Activated T-cell treated with anti-CD3 and anti-CD28 coated beads, Interleukin-2, amount 50 U/mL, for 48 hours (primary cell): ENCODE results near the gene COBLL1.
"Not testable (repeated sequence)": the region's sequence is repeated elsewhere in the genome, so short reads cannot be mapped to it uniquely, and the experiment has no call there.

Experiments
- DNase-seq, 2 experiments: peaks; one replicate each; pipeline ENCODE4 v3.0.0-alpha.2; 2020

Gene COBLL1, protein sequence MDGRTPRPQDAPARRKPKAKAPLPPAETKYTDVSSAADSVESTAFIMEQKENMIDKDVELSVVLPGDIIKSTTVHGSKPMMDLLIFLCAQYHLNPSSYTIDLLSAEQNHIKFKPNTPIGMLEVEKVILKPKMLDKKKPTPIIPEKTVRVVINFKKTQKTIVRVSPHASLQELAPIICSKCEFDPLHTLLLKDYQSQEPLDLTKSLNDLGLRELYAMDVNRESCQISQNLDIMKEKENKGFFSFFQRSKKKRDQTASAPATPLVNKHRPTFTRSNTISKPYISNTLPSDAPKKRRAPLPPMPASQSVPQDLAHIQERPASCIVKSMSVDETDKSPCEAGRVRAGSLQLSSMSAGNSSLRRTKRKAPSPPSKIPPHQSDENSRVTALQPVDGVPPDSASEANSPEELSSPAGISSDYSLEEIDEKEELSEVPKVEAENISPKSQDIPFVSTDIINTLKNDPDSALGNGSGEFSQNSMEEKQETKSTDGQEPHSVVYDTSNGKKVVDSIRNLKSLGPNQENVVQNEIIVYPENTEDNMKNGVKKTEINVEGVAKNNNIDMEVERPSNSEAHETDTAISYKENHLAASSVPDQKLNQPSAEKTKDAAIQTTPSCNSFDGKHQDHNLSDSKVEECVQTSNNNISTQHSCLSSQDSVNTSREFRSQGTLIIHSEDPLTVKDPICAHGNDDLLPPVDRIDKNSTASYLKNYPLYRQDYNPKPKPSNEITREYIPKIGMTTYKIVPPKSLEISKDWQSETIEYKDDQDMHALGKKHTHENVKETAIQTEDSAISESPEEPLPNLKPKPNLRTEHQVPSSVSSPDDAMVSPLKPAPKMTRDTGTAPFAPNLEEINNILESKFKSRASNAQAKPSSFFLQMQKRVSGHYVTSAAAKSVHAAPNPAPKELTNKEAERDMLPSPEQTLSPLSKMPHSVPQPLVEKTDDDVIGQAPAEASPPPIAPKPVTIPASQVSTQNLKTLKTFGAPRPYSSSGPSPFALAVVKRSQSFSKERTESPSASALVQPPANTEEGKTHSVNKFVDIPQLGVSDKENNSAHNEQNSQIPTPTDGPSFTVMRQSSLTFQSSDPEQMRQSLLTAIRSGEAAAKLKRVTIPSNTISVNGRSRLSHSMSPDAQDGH

DNA sequence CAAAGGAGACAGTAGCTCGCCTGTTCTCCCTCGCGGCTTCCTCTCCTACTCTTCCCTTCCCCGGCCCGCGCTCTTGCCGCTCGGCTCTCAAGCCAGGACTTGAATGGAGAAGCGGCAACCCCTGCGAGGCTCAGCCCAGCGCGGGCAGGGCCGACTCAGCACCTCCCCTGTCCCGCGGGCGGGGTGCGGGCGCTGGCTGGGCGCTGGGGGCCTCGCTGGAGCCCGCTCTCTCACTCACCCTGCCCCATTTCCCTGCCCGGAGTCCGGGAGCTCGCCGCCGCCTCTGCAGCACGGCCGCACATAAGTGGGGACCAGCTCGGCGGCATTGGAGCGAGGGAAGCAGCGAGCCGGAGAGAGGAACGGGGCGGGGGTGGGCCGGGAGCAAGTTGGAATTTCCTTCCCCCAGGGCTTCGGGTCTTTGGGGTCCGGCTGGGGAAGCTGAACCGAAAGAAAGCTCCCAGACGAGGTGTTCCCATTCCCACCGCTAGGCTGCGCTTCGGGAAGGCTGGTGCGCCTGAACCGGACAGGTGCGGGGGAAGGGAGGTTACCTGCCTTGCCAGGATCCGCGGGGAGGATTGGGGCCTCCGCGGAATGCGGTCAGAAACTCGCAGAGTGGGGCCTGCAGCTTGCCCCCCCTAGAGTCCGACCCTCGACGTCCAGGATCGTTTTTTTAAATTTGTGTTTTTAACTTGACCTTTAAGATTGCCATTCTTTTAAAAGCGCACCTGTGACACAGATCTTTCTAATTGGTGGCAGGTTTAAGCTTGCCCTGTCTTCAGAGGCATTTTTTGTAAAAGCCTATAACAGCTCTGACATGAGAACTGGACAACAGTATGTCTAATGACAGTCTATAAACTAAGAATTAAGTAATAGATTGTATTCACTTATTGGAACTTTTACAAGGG lies at the start of gene COBLL1:
TSS of gene COBLL1 (minus strand) at position 105 of the 905 bp plus-strand sequence. CDS start 627 bp downstream, outside the sequence.
- DNase-seq = peak; percentile 52 to 58

DNA sequence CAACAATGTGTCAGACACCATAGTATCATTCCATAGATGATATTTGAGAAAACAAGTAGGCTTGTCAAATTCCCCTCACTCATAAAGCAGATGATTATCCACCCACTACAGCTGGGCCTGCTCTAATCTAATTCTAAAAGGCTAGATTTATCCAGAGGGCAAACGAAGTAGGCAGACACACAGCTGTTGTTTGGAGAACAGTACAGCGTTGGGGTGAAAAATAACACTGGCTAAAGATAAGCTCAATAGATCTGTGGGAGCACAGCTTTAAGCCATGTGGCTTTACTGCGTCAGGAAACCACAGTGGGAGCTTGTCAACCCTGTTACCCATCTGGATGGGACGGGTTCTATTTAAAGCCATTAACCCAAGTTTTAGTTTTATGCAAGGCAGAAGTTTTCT lies 48.9 kb upstream of the COBLL1 start:
- no peak for DNase-seq

DNA sequence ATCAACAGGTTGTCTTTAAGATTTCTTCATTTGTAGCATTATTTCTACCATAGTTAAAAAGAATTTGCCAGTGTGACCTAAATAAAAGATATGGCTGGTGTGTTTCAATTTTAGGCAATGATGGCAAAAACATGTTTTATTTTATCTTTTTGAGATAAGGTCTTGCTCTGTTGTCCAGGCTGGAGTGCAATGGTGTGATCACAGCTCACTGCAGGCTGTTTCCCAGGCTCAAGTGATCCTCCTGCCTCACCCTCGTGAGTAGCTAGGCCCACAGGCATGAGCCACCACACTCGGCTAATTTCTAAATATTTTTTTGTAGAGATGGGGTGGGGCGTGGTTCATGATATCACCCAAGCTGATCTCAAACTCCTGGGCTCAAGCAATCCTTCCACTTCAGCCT lies 47.0 kb upstream of the COBLL1 start:
- DNase-seq = no peak

DNA sequence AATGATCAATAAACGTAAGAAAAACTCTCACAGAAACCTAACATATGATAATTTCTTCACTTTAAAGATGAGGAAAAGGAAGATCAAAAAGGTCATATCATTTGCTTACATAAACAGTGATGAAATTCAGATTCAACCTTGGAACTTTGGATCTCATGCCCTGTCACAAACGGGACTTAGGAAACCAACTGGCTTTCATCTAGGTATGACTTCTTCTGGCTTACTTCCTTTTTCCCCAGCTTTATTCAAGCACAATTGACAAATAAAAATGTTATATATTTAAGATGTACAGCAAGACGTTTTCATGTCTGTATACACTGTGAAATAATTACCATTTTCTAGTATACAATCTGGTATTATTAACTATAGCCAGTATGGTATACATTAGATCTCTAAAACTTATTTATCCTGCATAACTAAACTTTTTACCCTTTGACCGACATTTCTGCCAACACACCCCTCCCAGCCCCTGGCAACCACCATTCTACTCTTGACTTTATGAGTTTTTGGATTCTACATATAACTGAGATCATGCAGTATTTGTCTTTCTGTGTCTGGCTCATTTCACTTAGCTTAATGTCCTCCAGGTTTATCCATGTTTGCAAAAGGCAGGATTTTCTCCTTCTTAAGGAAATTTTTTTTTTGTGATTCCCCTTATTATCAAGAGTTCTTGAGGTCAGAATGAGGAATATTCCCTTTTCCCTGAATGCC lies 46.0 kb upstream of the COBLL1 start:
- DNase-seq = no peak

DNA sequence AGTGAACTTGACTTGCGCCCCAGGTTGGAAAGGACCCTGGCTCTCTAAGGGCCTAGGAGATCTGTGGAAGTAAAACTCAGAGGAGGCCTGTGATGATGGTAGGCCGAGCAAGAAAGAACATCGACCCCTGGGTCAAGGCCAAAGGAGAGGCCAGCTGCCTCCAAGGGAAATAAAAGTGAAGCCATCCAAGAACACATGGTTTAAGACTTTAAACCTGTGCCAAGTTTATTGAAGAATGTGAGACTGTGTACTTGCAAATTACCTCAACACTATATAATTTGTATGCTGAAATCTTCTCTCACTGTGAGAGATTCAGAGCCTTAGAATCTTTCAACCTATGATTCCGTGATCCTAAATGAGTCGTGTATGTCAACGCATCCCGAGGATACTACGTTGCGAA lies 40.7 kb upstream of the COBLL1 start:
- DNase-seq = no peak

DNA sequence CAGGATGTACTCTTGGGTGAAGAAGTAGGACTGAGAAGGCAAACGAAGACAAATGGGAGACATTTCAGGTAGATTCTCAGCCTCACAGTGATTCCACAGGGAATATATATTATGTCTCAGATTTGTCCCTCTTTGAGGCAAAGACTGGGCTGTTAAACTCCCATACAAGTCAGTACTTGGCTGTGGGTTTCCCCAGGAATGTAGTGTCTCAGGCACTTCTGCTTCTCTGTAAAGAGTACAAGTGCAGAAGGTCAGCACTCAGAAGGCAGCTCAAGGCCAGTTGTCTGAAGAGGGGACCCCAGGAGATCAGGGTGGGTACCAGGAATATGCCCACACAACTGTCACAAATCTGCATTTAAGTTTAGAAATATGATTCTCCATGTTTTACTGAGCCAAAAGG lies 39.9 kb upstream of the COBLL1 start:
- no peak for DNase-seq

DNA sequence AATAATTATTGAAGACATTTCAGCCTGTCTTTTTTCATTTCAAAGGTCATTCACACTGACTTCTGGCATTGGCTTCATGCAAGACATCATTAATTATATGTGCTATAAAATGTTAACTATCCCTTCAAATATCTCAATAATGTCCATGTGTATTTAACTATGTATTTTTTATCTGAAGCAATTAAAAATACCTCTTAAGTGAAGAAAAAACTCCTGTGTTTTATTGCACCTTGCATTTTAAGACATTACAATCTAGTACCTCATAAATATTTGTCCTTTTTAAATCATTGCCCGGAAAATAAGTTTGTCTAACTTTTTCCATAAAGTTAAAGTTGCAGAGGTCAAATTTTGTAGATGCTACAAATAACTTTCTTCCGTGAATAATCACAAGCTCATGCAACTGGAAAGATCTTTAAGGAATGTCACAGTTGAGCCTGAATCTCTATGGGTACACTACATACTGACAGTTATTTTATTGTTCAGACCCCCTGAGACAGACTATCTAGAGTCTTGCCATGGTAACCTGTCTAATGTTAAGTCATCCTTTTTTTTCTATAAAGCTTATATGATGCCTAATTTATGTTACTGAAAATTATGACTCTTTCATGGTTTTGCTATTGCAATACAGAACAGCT lies 38.4 kb upstream of the COBLL1 start:
- no peak for DNase-seq

DNA sequence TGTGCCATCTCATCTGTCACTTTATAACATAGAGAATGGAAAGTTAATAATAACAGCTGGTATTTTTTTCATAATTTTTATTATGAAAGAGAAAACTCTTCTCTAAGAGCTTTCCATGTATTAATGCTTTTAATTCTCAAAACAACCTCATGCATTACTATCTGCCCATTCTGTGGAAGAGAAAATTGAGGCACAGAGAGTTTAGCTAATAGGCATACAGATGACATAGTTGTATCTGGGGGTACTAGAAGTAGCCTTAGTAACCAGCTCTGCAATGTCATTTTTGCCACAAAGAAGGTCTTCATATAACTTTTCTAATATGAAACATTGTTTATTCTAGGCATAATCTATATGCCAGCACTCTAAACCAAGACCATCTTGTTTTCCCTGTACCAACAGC lies 36.3 kb upstream of the COBLL1 start:
- no peak for DNase-seq

DNA sequence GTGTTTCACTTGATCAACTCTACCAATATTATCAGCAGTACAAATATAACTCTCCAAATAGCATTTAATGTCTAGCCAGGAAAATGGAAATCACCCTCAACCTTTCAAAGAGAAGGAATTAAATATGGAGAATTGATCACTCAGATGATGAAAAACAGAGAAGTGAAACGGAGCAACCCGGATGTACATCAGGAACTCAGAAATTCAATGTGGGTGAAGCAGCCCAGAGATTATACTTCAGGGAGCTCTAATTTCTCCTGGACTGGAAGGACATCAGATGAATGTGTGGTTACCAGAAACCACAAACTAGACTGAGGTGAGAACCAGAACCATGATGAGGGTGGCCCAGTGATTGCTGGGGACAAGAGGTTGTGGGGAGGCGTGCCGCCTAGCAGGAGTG lies 35.5 kb upstream of the COBLL1 start:
- no peak for DNase-seq

DNA sequence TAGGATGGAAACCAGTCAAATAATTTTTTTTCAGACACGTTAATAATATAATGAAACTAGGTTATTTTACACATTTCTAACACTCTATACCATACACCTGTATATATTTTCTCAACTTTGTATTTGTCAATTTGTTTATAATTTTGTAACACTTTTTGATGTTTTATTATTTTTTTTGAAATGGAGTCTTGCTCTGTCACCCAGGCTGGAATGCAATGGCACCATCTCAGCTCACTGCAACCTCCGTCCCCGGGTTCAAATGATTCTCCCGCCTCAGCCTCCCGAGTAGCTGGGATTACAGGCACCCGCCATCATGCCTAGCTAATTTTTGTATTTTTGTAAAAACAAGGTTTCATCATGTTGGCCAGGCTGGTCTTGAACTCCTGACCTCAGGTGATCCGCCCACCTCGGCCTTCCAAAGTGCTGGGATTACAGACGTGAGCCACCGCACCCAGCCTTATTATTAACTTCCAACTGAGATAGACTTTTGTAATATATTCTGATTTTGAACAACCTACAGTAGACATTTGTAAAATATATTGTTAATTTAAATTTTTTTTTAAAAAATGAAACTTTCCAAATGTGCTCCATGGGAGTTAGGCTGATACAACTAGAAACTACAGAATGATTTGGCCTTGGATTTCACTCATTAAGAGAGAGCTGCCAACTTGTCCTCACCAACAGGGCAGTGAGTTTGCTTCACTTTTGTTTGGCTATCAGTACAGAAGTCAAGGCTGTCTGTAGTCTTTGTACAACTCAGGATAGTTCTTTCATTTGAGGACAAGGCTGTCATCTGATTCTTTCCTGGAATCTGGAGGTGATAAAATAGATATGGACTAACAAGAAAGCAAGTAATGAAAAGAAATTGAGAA lies 33.9 kb upstream of the COBLL1 start:
- no peak for DNase-seq

DNA sequence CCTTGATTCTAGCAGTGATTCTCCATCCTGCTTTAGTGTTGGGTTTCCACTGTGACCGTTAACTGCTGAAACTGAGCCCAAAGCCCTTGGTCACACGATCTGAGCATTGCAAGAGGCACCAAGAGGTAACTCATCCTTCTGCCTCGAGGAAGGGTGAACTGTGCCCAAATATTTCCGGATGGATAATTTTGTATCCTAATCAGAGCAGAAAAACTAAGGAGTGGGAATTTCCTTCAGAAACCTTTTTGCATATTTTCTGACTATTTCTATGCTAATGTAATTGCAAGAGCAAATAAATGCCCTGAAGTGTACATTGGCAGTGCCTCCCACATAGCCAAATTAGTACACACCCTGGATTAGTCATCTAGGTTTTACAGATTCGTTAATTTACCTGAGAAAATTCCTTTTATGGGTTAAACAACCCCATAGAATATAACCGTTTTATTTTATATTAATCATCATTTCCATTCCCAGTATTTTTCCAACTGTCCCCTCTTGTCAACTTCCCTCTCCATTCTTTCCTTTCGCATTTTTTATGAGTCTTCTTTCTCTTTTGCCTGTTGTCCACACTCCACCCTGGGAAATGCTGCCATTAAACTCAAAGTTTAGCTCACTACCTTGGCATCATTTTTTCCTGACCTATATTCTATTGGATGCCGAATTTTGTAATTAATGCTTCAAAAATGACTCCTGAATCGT lies 31.7 kb upstream of the COBLL1 start:
- DNase-seq = no peak

DNA sequence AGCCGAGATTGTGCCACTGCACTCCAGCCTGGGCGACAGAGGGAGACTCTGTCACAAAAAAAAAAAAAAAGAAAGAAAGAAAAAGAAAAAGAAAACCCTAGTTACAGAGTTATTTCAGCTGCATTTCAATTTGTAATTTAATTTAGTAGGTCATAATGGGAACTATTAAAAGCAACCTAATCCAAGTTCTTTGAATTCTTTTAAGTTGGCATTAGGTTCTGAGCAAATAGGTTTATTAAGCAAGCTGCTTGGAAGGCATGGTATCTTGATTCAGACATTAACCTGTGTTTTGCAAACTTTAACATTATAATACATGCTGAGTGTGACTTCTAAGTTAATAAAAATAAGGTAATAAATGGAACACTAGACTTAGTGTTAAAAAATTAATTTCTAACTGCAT lies 29.8 kb upstream of the COBLL1 start:
- DNase-seq = no peak

DNA sequence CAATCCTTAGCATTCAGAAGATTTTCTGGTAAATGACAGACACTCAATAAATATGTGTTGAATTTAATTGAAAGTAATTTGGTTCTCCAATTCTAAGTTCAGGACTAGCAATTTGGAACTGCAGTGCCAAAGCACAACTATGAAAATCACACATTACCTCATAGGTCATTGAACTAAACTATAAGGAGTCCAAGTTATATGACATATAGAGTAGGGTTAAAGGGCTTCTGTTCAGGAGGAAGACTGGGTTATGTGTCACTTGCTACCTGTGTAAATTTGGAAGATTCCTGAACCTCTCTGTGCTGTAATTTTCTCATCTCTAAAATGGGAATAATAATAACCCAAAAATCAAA lies 27.8 kb upstream of the COBLL1 start:
- DNase-seq = no peak

DNA sequence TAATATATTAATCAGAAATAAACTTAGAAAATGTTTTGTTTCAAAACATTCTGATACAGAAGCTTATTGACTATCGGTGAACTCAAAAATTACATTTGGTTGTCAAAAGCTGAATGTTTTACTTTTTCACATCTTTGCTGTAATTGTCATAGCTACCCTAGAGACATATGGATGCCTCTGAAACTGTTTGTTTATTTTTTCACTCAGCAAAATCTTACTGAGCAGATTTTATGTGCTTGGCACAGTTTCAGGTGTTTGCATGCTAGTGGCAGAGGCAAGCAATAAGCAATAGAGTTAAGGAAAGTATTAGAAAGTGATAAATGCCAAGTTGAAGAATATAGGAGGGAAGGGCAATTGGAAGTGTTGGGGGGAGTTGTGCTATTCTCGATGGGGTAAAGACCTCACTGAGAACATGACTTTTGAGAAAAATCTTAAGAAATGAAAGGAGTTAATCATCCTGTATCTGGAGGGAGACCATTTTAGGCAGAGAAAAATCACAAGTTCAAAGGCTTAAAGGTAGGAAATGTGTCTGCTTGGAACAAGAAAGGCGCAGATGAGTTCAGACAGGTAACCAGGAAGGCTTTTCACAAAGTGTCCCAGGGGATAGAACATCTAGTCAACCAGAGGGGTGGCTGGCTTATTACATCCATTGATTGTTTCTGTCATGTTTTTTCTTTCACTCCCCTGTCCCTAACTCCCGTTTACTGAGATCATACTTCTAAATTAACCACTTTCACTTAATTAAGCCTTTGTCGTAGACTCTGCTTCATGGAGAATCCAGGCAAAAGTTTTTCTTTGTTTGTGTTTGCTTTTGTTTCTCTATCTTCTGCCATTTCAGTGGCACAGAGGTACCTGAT lies 27.2 kb upstream of the COBLL1 start:
- no peak for DNase-seq

DNA sequence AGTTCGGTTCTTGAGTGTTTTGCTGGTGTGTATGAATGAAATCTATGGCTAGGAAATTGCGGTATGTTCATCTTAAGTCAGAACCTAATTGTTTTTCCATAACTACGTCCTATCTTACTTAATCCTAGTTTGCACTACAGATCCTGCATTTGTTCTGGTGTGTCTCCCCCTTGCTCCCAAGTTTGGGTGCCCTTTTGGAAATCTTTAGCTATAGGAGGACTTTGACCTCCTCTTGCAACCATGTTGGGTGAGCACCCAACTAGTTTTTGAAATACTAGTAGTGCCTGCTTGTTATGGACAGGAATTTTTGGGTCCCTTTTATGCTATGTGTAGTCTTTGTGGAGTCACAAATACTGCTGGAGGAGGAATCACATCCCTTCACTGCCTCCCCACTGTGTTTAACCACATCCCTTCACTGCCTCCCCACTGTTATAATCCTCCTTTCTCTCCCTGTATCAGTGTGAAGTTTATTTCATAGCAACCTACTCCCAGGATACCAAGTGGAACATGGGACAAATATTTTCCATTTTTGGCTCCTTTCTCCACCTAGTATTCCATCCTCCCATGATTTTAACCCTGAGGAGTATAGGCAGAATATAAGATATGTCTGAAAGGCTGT lies 26.3 kb upstream of the COBLL1 start:
- no peak for DNase-seq

DNA sequence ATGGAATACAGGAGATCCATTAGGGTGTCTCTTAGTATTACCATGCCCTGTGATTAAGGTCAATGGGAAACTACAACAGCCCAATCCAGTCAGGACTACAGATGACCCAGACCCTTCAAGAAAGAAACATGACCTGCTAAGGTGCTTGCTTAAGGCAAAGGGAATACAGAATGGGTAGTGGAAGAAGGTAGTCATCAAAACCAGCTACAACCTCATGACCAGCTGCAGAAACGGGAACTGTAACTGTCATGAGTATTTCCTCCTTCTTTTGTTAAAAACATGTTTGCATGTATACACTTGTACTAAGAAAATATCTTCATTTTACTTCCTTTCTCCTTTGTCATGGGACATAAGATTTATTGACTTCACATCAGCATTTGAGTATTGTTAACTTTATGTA lies 24.8 kb upstream of the COBLL1 start:
- not testable (repeated sequence) for DNase-seq

DNA sequence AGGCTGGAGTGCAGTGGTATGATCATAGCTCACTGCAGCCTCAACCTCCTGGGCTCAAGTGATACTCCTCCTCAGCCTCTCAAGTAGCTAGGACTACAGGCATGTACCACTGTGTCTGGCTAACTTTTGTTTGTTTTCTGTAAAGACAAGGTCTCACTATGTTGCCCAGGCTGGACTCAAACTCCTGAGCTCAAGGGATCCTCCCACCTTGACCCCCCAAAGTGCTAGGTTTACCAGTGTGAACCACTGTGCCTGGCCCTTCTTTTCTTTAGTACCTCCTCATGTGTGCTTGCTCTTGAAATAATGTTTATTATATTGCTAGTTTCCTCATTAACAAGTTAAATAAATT lies 19.0 kb upstream of the COBLL1 start:
- DNase-seq = no peak
